VCaP (cell line): ENCODE measurements around the gene RAPGEF5.

Experiments
- H3K27ac ChIP-seq: fragments of 450-650 bp; 2 replicates; pipeline ENCODE4 v1.5.1; 2017
- CTCF ChIP-seq: fragments of 450-650 bp; conservative IDR thresholded peaks from 2 replicates; pipeline ENCODE4 v1.5.1; 2017; ENCODE audit warnings: mild to moderate bottlenecking, moderate library complexity

The RAPGEF5 gene

GRCh38 chr7:22202141-22202540 is 154.8 kb downstream of the RAPGEF5 start:
- no peak for TF ChIP-seq CTCF
- no peak overlapping the region for H3K27ac ChIP-seq

DNA sequence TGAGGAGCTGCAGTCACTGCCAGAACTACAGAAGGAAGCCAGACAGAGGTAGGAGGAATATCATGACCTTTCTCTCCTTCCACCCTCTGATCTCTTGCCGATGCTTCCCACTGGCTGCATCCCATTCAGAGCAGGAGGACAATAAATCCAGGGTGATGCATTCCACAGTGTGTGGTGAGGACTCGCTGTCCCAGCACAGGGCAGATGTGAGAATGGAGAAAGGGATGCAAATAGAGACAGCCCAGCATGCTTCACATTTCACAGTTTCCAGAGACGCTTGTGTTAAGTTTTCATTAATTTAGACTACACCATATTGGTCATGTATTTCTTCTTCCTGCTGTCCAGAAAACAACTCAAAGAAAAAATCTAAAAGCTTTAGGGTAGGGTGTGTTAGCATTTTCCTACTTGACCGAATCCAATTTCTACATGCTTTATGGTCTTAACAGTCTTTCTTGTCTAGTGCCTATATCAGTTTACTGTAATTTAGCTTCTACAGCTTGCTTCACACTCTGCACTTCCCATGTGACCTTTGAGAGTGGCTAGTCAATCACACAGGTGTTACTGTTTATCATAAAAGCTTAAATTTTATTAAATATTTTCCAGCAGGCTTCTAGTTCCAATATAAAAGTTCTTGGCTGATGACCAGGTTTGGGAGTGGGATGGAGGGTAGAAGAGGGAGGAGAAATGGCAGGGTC is 155.6 kb downstream of the RAPGEF5 start:
- no peak for TF ChIP-seq CTCF
- no peak overlapping the region for H3K27ac ChIP-seq

- no peak for TF ChIP-seq CTCF
- no peak overlapping the region for H3K27ac ChIP-seq
Observed at GRCh38 chr7:22200777-22201176, 156.2 kb downstream of the RAPGEF5 start.

DNA sequence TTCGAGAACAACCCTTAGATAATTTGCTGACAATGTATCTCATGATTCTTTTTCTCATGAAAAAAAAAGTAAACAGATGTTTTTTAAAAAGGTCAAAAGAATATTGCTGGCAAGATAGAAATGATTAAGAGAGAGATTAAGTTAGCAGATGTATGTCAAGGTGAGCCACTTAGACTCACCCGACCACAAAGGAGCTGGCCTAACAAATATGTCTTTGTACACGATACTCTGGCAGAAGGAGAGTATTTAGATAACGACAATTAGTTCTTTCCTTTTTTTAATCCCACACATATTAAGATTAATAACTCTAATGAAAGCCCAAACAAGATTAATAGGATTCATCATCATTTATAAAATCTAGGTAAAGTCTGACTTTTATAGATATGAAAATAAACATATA is 156.7 kb downstream of the RAPGEF5 start:
- H3K27ac ChIP-seq: no peak overlapping the region
- TF ChIP-seq CTCF: no peak

GRCh38 chr7:22197376-22197775 is 159.6 kb downstream of the RAPGEF5 start:
- no peak for TF ChIP-seq CTCF
- H3K27ac ChIP-seq: no peak overlapping the region

GRCh38 chr7:22196429-22196828 is 160.5 kb downstream of the RAPGEF5 start:
- H3K27ac ChIP-seq: no peak overlapping the region
- no peak for TF ChIP-seq CTCF

DNA sequence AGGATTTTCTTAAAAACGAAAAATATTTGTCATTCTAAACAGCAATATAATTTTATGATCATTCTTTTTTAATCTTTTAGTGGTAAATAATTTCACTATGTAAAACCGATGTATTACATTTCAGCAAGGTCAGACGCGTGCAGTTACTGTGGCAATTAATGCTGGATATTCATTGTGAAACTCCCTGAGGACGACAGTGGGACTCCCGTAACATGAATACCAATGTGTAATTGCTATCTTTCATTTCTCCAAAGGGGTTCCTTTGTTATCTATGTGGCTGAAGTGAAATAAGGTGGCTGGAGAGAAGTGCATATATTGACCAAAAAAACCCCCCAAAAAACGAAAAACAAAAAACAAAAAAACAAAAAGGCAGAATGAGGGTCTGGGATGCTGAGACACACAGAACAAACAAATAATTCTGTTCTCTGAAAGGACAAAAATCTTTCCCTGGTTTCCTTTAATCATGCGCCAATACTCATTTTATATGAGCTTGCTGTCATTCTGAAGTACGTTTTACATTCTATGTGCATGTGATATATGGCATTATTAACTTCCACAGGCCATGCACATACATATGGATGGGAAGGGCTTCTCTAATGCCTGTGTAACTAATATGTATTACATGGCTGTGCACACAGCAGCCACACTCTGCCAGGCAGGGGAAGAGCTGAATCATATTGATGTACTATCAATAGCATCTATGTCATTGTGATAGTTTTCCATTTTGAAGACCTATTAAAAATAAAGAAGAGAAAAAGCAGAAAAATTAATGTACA is 161.4 kb downstream of the RAPGEF5 start:
- TF ChIP-seq CTCF: no peak
- no peak overlapping the region for H3K27ac ChIP-seq
